ENCODE data around the gene NECTIN1.

DNA sequence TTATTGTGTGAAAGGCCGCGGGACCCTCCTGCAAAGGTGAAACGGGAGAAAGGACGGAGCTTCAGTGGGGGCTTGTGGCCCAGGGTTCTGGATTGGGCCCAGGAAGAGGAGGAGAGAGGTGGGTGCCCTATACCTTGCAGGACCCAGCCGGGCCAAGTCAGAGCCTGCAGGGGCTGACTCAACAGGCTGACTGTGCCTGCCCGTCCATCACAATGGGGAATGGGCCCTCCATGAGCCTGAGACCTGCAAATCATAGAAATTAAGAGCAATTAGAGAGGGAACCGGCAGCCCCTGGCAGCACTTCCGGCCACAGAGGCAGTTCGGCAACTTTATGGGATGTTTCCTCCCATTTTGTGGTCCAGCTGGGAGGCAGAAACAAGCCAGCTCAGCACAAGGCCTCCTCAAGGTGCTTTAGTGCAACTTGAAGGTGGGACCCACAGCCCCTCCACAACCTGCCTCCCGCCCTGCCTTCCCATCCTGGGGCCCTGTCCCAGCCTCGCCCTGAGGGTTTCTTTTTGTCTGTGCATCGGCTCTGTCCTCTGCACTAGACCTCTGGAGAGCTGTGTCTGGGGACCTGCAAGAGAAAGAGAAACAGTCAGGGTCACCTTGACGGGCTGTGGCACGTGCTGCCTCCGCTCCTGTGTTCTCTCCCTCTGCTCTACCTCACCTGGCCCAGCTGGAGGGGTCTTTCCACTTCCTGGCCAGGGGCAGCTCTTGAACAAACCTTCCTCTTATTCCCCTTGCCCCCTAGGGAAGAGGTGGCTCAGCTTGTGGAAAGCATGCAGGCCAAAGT is 19.1 kb upstream of the NECTIN1 start:
- TF ChIP-seq, protein P1, sequence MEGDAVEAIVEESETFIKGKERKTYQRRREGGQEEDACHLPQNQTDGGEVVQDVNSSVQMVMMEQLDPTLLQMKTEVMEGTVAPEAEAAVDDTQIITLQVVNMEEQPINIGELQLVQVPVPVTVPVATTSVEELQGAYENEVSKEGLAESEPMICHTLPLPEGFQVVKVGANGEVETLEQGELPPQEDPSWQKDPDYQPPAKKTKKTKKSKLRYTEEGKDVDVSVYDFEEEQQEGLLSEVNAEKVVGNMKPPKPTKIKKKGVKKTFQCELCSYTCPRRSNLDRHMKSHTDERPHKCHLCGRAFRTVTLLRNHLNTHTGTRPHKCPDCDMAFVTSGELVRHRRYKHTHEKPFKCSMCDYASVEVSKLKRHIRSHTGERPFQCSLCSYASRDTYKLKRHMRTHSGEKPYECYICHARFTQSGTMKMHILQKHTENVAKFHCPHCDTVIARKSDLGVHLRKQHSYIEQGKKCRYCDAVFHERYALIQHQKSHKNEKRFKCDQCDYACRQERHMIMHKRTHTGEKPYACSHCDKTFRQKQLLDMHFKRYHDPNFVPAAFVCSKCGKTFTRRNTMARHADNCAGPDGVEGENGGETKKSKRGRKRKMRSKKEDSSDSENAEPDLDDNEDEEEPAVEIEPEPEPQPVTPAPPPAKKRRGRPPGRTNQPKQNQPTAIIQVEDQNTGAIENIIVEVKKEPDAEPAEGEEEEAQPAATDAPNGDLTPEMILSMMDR (conservative IDR thresholded peaks at IDR 0.05; ENCODE audit: low read depth, low read length), result no peak
- no peak for TF ChIP-seq EZH2phosphoT487 (IDR thresholded peaks at IDR 0.05; ENCODE audit: borderline replicate concordance, low read length)
- TF ChIP-seq EZH2 (IDR thresholded peaks at IDR 0.05; ENCODE audit: low read length, unreplicated experiment), result no peak

Measured in PC-3 (cell line).